SK-N-SH treated with all-trans-retinoic acid at 6 μM for 48 hours (cell line): Measurements from ENCODE around the gene GLRX5.

Source experiments
- ATAC-seq: fragments of 200-7000 bp; cut with Tn5 transposase; 3 replicates; pipeline ENCODE4 v1.9.1; 2020; ENCODE audit warnings: mild to moderate bottlenecking, moderate library complexity
- ARNTL ChIP-seq: fragments of 450-650 bp; formaldehyde crosslinking; IDR thresholded peaks from 2 replicates; pipeline ENCODE4 v1.5.0; 2020; ENCODE audit warnings: low read depth, mild to moderate bottlenecking, moderate library complexity, borderline replicate concordance
- CREB5 ChIP-seq: fragments of 250-450 bp; sonication (Bioruptor Pico); IDR thresholded peaks from 2 replicates; pipeline ENCODE4 v1.5.1; 2020; ENCODE audit warnings: low read depth, mild to moderate bottlenecking, moderate library complexity
- CSRNP3 ChIP-seq: fragments of 250-450 bp; sonication (Bioruptor Pico); IDR thresholded peaks from 2 replicates; pipeline ENCODE4 v1.5.1; 2021; ENCODE audit warnings: mild to moderate bottlenecking, moderate library complexity
- ESRRG ChIP-seq: fragments of 250-450 bp; sonication (Bioruptor Pico); IDR thresholded peaks from 2 replicates; pipeline ENCODE4 v1.6.1; 2021; ENCODE audit warnings: mild to moderate bottlenecking
- ISL1 ChIP-seq: fragments of 250-450 bp; sonication (Bioruptor Pico); IDR thresholded peaks from 2 replicates; pipeline ENCODE4 v2.1.2; 2022; ENCODE audit warnings: mild to moderate bottlenecking, moderate library complexity
- PATZ1 ChIP-seq: fragments of 250-450 bp; sonication (Bioruptor Pico); IDR thresholded peaks from 2 replicates; pipeline ENCODE4 v1.8.0; 2020; ENCODE audit warnings: mild to moderate bottlenecking, moderate library complexity, borderline replicate concordance
- POU6F1 ChIP-seq: fragments of 250-450 bp; sonication (Bioruptor Pico); IDR thresholded peaks from 2 replicates; pipeline ENCODE4 v1.8.0; 2021; ENCODE audit warnings: low read depth, mild to moderate bottlenecking, moderate library complexity, borderline replicate concordance
- RARB ChIP-seq: fragments of 250-450 bp; sonication (Bioruptor Pico); IDR thresholded peaks from 2 replicates; pipeline ENCODE4 v1.8.0; 2021; ENCODE audit warnings: mild to moderate bottlenecking, moderate library complexity
- SNAI2 ChIP-seq: fragments of 250-450 bp; sonication (Bioruptor Pico); IDR thresholded peaks from 2 replicates; pipeline ENCODE4 v1.5.0; 2020; ENCODE audit warnings: mild to moderate bottlenecking, moderate library complexity
- TCF4 ChIP-seq: fragments of 250-450 bp; sonication (Bioruptor Pico); IDR thresholded peaks from 2 replicates; pipeline ENCODE4 v1.8.0; 2021; ENCODE audit warnings: mild to moderate bottlenecking, moderate library complexity, borderline replicate concordance
- TOX ChIP-seq: fragments of 250-450 bp; sonication (Bioruptor Pico); IDR thresholded peaks from 2 replicates; pipeline ENCODE4 v1.8.0; 2021; ENCODE audit warnings: mild to moderate bottlenecking, moderate library complexity, borderline replicate concordance
- TSHZ2 ChIP-seq: fragments of 250-450 bp; sonication (Bioruptor Pico); IDR thresholded peaks from 2 replicates; pipeline ENCODE4 v1.5.0; 2020; ENCODE audit warnings: mild to moderate bottlenecking, moderate library complexity
- ZC3H10 ChIP-seq: fragments of 250-450 bp; sonication (Bioruptor Pico); IDR thresholded peaks from 2 replicates; pipeline ENCODE4 v1.5.1; 2021; ENCODE audit warnings: mild to moderate bottlenecking, moderate library complexity
- ZFP3 ChIP-seq: fragments of 250-450 bp; sonication (Bioruptor Pico); IDR thresholded peaks from 2 replicates; pipeline ENCODE4 v1.5.0; 2020; ENCODE audit warnings: mild to moderate bottlenecking, moderate library complexity
- ZNF565 ChIP-seq: fragments of 450-650 bp; formaldehyde crosslinking; conservative IDR thresholded peaks from 2 replicates; pipeline ENCODE4 v1.5.0; 2020; ENCODE audit warnings: low read depth, mild to moderate bottlenecking, moderate library complexity

Gene GLRX5

GRCh38 chr14:95486875-95487668 is 47.8 kb upstream of the GLRX5 start (continued):
- no peak for TF ChIP-seq TSHZ2 (CRISPR knock-in tag)
- no peak for TF ChIP-seq ZNF565 (CRISPR knock-in tag)
- TF ChIP-seq TOX (CRISPR knock-in tag): no peak
- no peak for TF ChIP-seq RARB (CRISPR knock-in tag)
- no peak for TF ChIP-seq ZC3H10
- TF ChIP-seq CSRNP3 (CRISPR knock-in tag): no peak
- no peak for TF ChIP-seq SNAI2

GRCh38 chr14:95487669-95488084 is 47.2 kb upstream of the GLRX5 start:
- ATAC-seq: no peak
- TF ChIP-seq CSRNP3 (CRISPR knock-in tag): no peak
- TF ChIP-seq ISL1 (CRISPR knock-in tag): no peak
- no peak for TF ChIP-seq CREB5
- TF ChIP-seq ZC3H10: no peak
- no peak for TF ChIP-seq ESRRG
- TF ChIP-seq ZFP3 (CRISPR knock-in tag): no peak
- TF ChIP-seq TCF4 (CRISPR knock-in tag): no peak
- TF ChIP-seq TSHZ2 (CRISPR knock-in tag): no peak

- no peak for ATAC-seq
- TF ChIP-seq ARNTL (CRISPR knock-in tag): no peak
- no peak for TF ChIP-seq PATZ1 (CRISPR knock-in tag)
- TF ChIP-seq POU6F1 (CRISPR knock-in tag): no peak
Observed at GRCh38 chr14:95488376-95489213, 46.3 kb upstream of the GLRX5 start.
